Mammary epithelial cell (primary cell): ENCODE data around the gene OTOL1.

Experiments
- CTCF ChIP-seq, 2 donors: IDR thresholded peaks in 1 of 2; conservative IDR thresholded peaks in 1 of 2; 2 replicates each; pipeline ENCODE4 v1.5.1; 2011 to 2012; ENCODE audit warnings: inconsistent platforms in 2 of 2, low read length in 2 of 2, mild to moderate bottlenecking in 2 of 2, control low read depth in 1 of 2, low read depth in 1 of 2; ENCODE audit not compliant: insufficient read depth in 1 of 2; ENCODE audit errors: extremely low read depth in 1 of 2
- EZH2 ChIP-seq: IDR thresholded peaks from 2 replicates; pipeline ENCODE4 v1.6.1; 2012; ENCODE audit warnings: low read length, inconsistent platforms, borderline replicate concordance

- no peak for TF ChIP-seq CTCF (conservative IDR thresholded peaks at IDR 0.05 in 1 of 2, IDR thresholded peaks at IDR 0.05 in 1 of 2; ENCODE audit: extremely low read depth in 1 of 2, insufficient read depth in 1 of 2, low read depth in 1 of 2, low read length in 2 of 2)
- TF ChIP-seq EZH2, result no peak
These were observed 21.9 kb upstream of the OTOL1 start for GRCh38 chr3:161474741-161475140.
